HG03039 (cell line): ENCODE measurements around the gene EIF2B1.
"Not testable (repeated sequence)": the region's sequence is repeated elsewhere in the genome, so short reads cannot be mapped to it uniquely, and the experiment has no call there.

Experiments used
- ATAC-seq: cut with Tn5 transposase; IDR thresholded peaks from one replicate; pipeline ENCODE4 v1.9.1; 2021; ENCODE audit warnings: mild to moderate bottlenecking, moderate library complexity; ENCODE audit not compliant: unreplicated experiment

Gene EIF2B1

DNA sequence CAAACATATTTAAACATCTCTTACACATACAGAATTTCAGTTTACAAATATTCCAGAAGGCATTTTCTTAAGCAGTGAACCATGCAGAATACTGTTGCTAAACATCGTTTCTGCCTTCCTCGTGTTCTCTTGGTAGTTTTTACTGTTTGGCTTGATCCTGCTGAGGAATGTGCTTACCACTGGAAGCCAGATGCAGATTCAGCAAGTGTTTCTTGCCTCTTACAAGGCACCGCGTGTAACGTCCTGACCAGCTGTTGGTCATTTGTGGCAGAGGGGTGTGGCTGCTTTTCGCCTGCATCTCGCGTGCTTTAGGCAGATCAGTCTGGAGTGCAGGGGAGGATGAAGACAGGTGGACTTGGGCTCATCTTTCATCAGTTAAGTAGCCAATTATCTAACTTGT lies 12.4 kb downstream of the EIF2B1 start:
- ATAC-seq = no peak

DNA sequence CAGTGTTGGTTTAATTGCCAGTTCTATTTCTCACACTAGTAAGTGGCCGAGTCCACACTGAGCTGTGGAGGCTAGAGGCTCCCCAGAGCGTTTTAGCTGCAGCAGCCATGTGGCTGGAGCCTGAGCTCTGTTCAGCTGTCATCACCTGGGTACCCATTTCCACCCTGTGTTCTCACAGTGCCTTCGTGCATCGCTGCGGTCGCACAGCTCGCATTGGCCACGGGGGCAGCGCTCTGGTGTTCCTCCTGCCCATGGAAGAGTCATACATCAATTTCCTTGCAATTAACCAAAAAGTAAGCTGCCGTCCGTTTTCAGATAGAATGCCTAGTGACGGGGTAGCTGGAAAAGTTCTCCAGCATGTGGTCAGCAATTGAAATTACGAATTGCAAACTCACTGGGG lies 15.9 kb downstream of the EIF2B1 start:
- no peak for ATAC-seq

DNA sequence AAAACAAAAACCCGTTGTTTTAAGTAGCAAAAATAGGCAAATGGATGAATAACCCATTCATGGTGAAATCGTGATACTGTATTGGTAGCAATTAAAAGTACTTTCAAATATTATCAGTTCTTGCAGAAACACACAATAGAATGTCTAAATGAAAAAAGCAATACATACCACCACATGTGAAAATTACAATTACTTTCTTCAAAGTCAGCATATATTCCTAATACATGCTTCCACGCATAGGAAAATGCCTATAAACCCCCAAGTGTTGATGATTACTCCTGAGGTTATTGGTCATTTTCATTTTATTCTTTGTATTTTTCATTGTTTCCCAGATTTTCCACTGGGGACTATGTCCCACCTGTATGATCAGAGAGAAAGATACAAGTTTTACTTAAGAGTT lies 16.3 kb downstream of the EIF2B1 start:
- no peak for ATAC-seq

DNA sequence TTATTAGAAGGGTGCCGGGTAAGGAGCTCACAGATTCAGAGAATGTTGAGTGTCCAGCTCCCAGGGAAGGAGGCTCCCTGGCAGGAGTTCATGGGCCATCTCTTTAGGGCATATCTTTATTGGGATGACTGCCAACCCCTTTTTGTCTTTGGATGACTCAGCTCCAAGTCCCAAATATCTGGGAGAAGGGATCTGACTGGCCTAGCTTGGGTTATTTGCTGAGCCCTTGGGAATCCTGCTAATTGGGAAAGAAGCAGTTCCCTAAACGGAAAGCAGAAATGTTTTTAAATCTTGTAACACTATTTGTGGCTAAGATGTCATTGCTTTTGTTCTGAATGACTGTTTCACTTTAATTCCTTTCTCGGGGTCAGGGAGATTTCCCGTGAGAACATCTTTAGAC lies 19.0 kb downstream of the EIF2B1 start:
- ATAC-seq = no peak

DNA sequence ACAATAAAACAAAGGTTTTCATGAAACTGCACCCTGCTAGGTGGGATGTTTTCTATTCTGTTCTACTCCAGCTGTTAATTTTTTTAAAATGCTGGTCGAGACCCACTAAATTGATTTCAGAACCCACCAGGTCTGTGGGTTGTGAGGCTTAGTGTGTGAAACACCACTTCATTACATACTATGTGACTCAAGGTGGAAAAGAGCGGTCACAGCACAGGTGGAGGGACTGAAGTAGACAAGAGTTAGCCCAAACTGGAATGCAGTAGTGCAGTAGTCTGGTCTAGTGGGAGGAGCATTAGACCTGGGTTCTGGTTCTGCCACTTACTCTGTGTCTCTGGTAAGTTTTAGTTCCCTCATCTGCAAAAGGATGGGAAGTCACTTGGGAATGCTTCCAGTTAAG lies 19.4 kb downstream of the EIF2B1 start:
- ATAC-seq = no peak

DNA sequence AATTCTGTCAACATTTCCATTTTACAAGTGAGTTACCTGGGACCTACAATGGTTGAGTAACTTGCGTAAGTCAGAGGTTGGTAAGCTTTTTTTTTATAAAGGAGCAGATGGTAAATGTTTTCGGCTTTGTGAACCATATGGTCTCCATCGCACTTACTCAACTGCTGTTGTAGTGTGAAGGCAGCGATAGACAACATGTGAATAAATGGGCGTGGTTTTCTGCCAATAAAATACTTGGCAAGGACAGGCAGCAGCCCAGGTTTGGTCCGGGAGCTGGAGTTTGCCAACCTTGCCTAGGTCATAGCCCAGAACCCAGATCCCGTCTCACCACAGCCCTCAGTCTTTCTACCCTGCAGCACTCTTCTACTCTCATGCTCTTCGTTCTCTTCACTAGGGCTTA lies 25.3 kb downstream of the EIF2B1 start:
- no peak for ATAC-seq

DNA sequence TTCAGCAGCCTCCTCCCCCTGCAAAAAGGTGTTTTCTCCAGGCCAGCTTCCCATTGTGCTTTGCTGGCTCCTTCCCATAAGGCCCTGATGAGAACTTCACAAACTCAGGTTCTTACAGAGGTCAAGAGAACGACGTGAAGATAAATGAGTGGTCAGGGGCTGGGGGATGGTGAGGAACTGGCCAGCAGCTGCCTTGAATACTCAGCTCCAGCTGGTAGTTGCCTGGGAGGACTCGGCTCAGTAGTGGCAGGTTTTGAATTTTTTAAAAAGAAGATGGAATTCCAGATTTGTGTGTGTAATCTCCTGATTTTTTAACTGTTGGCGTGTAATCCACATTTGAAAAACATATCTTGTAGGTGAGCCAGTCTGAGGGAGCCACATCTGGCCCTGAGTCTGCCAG lies 25.7 kb downstream of the EIF2B1 start:
- no peak for ATAC-seq

DNA sequence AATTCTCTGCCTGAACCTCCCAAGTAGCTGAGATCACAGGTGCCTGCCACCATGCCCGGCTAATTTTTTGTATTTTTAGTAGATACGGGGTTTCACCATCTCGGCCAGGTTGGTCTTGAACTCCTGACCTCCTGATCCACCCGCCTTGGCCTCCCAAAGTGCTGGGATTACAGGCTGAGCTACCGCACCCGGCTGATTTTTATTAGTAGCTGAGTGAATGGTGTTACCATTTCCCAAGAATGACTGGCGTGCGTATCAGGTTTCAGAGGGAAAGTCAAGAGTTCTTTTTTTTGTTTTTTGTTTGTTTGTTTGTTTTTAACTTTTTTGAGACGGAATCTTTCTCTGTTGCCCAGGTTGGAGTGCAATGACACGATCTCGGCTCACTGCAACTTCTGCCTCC lies 30.0 kb downstream of the EIF2B1 start:
- ATAC-seq = not testable (repeated sequence)

DNA sequence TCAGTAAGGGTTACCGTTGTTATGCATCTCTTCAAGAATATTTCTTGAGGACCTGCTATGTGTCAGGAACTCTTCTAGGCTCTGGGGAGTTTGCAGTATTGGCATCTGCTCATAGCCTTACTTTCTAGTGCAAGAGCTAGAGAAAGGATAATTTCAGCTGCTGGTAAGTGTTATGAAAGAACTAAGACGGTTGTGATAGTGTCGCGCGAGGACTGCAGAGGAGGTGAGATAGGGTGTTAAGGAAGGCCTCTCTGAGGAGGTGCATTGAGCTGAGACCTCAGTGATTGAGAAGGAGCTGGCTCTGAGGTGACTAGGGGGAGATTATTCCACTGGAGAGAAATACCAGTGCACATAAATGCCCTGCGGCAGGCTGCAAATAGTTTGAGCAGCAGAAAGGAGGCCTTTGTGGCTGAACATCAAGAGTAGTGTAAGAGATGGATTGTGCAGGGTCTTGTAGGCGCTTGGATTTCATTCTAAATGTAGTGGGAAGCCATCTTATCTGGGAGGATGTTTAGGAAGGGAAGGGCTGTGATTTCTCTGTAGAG lies 30.8 kb downstream of the EIF2B1 start:
- no peak for ATAC-seq

DNA sequence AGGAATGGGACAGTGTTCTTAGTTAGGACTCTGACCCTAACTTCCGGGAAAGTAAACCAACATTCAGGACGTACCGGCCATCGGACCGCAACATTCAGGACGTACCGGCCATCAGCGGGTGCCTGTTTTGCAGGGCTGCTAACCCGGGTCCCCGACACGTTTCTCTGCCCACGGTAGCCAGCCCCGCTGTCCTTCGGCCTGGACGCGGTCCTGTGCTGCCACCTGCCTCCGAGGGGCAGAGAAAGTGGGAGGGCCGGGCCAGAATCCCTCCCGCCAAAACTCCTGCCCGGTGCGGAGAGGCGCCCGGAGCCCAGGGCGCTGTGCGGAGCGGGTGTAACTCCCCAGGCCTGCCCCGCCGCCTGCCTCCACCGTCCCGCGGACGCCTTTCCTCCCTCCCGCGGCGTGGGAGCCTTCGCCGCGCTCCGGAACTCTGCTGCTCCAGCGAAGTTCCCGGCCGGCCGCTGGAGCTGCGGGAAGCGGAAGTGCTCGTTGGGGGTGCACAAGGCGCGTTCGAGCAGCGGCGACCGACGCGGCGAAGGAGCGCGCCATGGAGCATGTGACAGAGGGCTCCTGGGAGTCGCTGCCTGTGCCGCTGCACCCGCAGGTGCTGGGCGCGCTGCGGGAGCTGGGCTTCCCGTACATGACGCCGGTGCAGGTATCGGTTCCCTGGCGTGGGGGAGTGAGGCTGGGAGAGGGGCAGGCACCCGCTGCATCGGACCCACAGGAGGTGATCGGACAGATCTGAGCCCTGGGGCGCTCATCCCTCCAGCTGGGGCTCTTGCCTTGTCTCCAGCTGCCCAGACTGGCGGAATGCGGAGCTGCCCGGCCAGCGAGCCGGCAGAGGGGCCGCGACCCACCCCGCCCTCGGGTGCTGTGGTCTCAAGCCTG lies 31.6 kb downstream of the EIF2B1 start, which contains the start of gene DDX55:
Gene DDX55, plus strand, starts transcription at position 498 of the 888 bp plus-strand sequence. Its CDS starts 50 bp downstream, at position 548.
- peak; percentile 76 for ATAC-seq

DNA sequence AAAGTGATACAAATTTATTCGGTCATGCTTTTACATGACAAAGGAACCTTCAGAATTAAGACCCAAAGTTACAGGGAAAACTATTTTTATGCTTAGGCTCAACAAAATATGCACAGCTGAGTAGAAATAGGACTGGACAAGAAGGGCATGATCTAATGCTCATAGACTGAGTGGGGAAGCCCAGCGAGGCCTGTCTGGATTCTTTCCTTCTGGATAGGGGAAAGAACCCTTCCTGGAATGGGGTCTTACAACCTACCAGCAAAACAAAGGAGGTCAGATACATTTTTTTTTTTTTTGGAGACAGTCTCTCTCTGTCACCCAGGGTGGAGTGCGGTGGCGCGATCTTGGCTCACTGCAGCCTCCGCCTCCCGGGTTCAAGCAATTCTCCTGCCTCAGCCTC lies 33.8 kb downstream of the EIF2B1 start:
- ATAC-seq = no peak

DNA sequence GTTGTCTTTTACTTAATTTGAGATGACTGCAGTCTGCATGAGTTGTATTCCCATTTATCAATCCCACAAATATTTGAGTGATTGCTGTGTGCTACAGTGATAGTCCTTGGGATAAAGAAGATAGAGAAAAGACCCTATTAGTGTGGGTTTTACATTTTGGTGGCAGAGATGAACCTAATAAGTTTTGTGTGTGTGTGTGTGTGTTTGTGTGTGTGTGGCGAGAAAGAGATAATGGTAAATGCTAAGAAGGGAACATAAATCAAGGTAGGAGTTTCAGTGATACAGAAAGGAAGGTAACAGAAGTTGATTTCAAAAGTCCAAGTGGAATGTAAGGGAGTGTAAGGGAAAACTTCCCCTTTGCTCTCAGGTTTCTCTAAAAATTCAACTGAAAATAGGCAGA lies 34.2 kb downstream of the EIF2B1 start:
- ATAC-seq = no peak

DNA sequence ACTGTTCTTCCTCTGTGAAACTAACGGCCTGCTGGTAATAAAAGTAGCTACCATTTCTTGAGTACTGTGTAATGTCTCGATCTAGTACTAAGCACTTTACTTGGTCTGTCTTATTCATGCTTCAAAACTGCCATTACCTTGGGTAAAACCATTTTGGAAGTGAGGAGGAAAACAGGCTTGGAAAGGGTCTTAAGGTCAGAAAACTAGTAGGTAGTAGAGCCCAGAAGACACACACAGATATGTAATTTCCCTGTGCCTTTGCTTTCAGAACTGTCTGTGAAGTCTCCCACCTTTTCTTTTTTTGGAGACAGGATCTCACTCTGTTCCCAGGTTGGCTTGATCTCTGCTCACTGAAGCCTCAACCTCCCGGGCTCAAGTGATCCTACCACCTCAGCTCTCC lies 35.0 kb downstream of the EIF2B1 start:
- no peak for ATAC-seq

DNA sequence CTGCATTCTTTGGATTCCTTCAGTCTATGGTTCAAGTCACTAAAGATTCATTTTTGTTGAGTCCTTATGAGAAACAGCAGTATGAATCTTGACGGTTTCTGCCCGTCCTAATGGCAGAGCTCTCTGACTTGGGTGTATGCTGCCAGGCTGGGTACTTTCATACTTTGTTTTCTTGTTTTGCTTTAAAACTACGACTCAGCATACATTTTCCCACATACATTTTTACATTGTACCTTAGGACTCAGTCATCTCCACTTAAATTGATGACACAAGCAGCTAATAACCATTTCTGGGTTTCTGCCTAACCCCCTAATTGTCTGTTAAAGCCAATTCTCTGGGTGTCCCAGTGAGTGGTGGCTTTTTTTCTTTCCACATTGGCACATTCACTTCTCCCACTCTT lies 36.4 kb downstream of the EIF2B1 start:
- no peak for ATAC-seq

DNA sequence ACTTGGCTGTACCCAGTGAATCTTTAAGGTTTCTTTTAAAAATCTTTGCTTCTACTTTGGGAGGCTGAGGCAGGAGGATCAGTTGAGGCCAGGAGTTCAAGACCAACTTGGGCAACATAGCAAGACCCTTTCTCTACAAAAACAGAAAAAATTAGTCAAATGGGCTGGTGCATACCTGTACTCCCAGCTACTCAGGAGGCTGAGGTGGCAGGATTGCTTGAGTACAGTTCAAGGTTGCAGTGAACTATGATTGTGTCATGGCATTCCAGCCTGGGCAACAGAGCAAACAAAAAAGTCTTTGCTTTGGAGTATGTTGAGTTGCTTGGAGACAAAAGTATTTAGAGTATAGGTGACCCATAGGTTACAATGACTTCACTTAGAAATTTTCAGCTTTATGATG lies 37.8 kb downstream of the EIF2B1 start:
- no peak for ATAC-seq

DNA sequence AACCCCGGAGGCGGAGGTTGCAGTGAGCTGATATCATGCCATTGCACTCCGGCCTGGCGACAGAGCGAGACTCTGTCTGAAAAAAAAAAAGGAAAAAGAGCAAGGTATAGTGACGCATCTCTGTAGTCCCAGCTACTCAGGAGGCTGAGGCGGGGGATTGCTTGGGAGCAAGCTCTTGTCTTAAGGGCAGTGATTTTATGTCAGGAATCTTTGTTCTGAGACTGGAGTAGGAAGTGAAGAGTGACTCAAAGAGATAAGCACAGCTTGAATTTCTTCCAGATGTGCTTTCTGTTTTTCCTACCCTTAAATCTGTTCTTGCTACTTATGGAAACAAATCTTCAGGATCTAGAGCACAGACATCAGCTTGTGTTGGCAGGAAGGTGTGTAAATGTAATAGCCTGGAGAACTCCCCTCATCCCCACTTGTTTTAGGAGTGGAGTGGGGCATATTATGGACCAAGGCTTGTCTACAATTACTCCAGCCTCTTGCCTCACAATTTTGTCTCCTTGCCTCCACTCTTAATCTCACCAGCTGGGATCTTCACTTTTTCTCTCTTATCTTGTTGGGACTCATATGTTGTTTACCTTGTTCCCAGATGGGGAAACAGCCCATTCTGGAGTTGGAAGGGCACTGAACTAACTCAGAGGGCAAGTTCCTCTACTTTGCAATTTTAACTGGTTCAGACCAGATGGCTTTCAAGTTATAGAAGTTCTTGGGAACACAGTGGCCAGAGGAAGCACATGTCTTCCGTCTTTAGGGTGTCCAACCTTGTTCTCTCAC lies 41.6 kb downstream of the EIF2B1 start:
- ATAC-seq = no peak

DNA sequence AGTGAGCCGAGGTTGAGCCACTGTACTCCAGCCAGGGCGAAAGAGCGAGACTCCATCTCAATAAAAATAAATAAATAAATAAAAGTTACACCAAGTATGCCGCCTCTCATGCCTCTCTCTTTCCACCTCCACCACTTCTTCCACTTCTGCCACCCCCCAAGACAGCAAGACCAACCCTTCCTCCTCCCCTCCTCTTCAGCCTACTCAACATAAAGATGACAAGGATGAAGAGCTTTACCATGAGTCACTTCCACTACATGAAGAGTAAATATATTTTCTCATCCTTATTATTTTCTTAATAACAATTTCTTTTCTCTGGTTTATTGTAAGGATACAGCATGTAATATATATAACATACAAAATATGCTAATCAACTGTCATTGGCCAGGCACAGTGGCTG lies 52.7 kb downstream of the EIF2B1 start:
- ATAC-seq = no peak

DNA sequence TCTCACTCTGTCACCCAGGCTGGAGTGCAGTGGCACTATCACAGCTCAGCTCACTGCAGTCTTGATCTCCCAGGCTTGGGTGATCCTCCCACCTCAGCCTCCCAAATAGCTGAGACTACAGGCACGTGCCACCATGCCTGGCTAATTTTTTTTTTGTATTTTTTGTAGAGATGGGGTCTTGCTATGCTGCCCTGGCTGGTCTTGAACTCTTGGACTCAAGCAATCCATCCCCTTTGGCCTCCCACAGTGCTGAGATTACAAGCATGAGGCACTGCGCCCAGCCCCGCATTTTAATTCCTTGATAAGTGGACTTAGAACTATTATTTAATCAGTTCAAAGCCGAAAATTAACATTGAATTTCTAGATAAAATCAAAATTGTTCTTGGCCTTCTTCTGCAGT lies 54.7 kb downstream of the EIF2B1 start:
- not testable (repeated sequence) for ATAC-seq

DNA sequence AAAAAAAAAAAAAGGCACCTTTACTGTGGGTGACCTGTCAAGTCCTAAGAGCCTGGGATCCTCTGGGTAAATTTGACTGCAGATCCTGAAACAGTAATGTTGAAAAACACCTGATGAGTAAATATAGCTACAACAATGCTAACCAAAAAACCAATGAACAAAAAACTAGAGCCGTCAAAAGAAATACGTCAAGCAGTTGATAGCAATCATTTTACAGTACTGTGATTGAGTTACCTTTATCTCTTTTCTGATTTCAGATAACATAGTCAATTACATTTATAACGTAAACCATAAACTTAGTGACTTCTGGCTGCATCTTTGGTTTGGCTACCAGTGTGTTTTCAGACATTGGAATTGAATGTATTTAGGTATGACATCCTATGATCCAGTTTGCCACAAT lies 55.2 kb downstream of the EIF2B1 start:
- ATAC-seq = no peak

DNA sequence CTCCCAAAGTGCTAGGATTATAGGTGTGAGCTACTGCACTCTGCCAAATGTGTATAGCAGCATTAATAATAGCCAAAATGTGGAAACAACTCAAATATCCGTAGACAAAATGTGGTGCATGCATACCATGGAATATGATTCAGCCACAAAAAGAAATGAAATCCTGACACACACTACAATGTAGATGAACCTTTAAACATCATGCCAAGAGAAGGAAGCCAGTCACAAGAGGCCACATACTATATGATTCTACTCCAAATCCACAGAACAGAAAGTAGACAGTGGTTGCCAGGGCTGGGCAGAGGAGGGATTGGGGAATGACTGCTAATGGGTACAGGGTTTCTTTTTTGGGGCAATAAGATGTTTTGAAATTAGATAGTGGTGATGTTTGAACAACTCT lies 56.9 kb downstream of the EIF2B1 start:
- no peak for ATAC-seq

DNA sequence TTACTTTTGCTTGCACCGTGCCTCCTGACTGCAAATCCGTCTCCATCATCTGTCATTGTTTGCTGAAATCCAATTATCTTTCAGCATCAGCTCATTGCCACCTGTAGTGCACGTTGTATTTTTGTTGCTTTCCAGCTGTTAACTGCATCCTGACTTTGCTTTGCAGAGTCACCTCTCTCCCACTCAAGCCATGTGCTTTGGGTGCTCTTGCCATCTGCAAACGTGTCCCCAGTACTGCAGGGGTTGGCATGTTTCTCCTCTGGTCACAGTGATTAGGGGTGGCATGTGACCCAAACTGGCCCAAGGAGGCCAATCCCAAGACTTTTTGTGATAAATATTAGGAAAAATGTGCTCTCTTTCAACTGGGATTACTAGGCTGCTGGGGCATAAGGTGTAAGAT lies 59.6 kb downstream of the EIF2B1 start:
- no peak for ATAC-seq

DNA sequence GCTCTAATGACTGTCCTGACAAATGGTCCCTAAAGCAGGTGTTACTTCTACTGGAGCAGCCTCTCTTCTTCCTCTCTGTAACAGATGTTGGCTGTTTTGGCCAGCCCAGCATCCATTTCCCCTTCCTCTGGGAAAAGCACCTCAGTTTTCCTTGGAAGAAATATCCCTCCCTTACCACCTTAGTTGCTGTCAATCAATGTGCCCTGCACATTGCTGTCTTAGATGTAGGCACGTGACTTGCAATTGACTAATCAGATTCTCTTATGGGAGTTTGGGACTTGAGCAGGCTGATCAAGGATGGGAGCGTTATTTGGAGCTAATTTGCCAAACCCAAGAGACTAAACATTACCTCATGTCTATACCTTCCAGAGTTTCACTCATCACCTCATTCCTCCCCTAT lies 61.1 kb downstream of the EIF2B1 start:
- ATAC-seq = no peak
